ENCODE data around the gene ANKRD16.
"Not testable (repeated sequence)": the region's sequence is repeated elsewhere in the genome, so short reads cannot be mapped to it uniquely, and the experiment has no call there.

ANKRD16 gene

GRCh38 chr10:5828725-5829124 lies 61.0 kb downstream of the ANKRD16 start:
- Histone ChIP-seq H3K4me2 (ENCODE audit: low read depth, low read length, poor library complexity, severe bottlenecking) (no peak overlapping the region), H3K79me2 (ENCODE audit: insufficient read depth, low read length) (no peaks in the 10 kb centered on the region), H4K20me1 (ENCODE audit: low read depth, low read length) (no peaks in the 10 kb centered on the region), H3K9me2 (replicated peaks; ENCODE audit: insufficient read depth, low read length) (no peaks in the 10 kb centered on the region), H3K4me3 (ENCODE audit: insufficient read depth, low read length, poor library complexity, severe bottlenecking) (no peak overlapping the region), H3K36me3 (ENCODE audit: low read length) (no peaks in the 10 kb centered on the region), H3K27ac (ENCODE audit: low read depth, low read length) (no peak overlapping the region), H2AFZ (ENCODE audit: low read depth, low read length, severe bottlenecking) (no peak overlapping the region), H3K9me3 (ENCODE audit: insufficient read depth, low read length) (no peaks in the 10 kb centered on the region), H3K9ac (ENCODE audit: low read length) (no peak overlapping the region), H3K27me3 (ENCODE audit: low read length) (no peaks in the 10 kb centered on the region), H3F3A (ENCODE audit: insufficient read depth) (no peaks in the 10 kb centered on the region)
- TF ChIP-seq CTCF (IDR thresholded peaks at IDR 0.05; ENCODE audit: insufficient read depth, low read length, poor library complexity, severe bottlenecking) (no peak), EZH2phosphoT487 (conservative IDR thresholded peaks at IDR 0.05; ENCODE audit: low read length) (no peak)

- Histone ChIP-seq H3K27ac (ENCODE audit: low read depth, low read length) (no peak overlapping the region), H3K4me2 (ENCODE audit: low read depth, low read length, poor library complexity, severe bottlenecking) (no peak overlapping the region), H3K4me3 (ENCODE audit: insufficient read depth, low read length, poor library complexity, severe bottlenecking) (no peak overlapping the region), H3K9me3 (ENCODE audit: insufficient read depth, low read length) (no peaks in the 10 kb centered on the region), H2AFZ (ENCODE audit: low read depth, low read length, severe bottlenecking) (no peak overlapping the region), H3K9ac (ENCODE audit: low read length) (no peak overlapping the region), H3K27me3 (ENCODE audit: low read length) (no peaks in the 10 kb centered on the region), H3K36me3 (ENCODE audit: low read length) (no peaks in the 10 kb centered on the region), H3K79me2 (ENCODE audit: insufficient read depth, low read length) (no peaks in the 10 kb centered on the region), H3F3A (ENCODE audit: insufficient read depth) (no peaks in the 10 kb centered on the region), H4K20me1 (ENCODE audit: low read depth, low read length) (no peaks in the 10 kb centered on the region), H3K9me2 (replicated peaks; ENCODE audit: insufficient read depth, low read length) (no peaks in the 10 kb centered on the region)
- no peak for TF ChIP-seq EZH2phosphoT487 (conservative IDR thresholded peaks at IDR 0.05; ENCODE audit: low read length)
- TF ChIP-seq CTCF (IDR thresholded peaks at IDR 0.05; ENCODE audit: insufficient read depth, low read length, poor library complexity, severe bottlenecking) = no peak
Measured at GRCh38 chr10:5827841-5828240, 61.9 kb downstream of the ANKRD16 start.

- H3K79me2 ChIP-seq (ENCODE audit: insufficient read depth, low read length) = not testable (repeated sequence)
Measured at GRCh38 chr10:5826511-5826910, 63.2 kb downstream of the ANKRD16 start.

DNA sequence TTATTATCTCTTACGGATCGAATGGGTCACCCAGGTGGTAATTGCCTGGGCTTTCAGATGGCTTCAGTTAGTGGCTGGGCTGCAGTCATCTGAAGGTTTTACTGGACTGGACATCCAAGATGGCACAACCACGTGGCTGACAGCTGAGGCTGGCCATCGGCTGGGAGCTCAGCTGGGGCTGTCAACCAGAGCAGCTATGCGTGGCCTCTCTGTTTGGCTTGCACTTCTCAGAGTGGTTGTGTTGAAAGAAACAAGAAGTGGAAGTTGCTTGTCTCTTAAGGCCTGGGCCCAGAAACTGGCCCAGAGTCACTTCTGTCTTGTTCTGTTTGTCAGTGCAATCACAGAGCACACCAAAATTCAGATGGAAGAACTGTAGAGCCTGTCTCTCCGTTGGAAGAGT lies 70.8 kb downstream of the ANKRD16 start:
- Histone ChIP-seq H3F3A (ENCODE audit: insufficient read depth) (peaks cover 16% of the 10 kb centered on the region), H3K27me3 (ENCODE audit: low read length) (no peaks in the 10 kb centered on the region), H3K9me3 (ENCODE audit: insufficient read depth, low read length) (no peaks in the 10 kb centered on the region), H4K20me1 (ENCODE audit: low read depth, low read length) (no peaks in the 10 kb centered on the region), H3K27ac (ENCODE audit: low read depth, low read length) (no peak overlapping the region), H3K79me2 (ENCODE audit: insufficient read depth, low read length) (peaks cover 13% of the 10 kb centered on the region; the same call in 1 of the 2 replicates), H3K36me3 (ENCODE audit: low read length) (no peaks in the 10 kb centered on the region), H3K9ac (ENCODE audit: low read length) (no peak overlapping the region), H2AFZ (ENCODE audit: low read depth, low read length, severe bottlenecking) (no peak overlapping the region), H3K4me2 (ENCODE audit: low read depth, low read length, poor library complexity, severe bottlenecking) (no peak overlapping the region), H3K9me2 (replicated peaks; ENCODE audit: insufficient read depth, low read length) (no peaks in the 10 kb centered on the region), H3K4me3 (ENCODE audit: insufficient read depth, low read length, poor library complexity, severe bottlenecking) (no peak overlapping the region)
- no peak for TF ChIP-seq CTCF (IDR thresholded peaks at IDR 0.05; ENCODE audit: insufficient read depth, low read length, poor library complexity, severe bottlenecking)
- no peak for TF ChIP-seq EZH2phosphoT487 (conservative IDR thresholded peaks at IDR 0.05; ENCODE audit: low read length)

More at GRCh38 chr10:5826511-5826910, 63.2 kb downstream of the ANKRD16 start:
- H3F3A ChIP-seq (ENCODE audit: insufficient read depth); H4K20me1 ChIP-seq (ENCODE audit: low read depth, low read length); H3K36me3 ChIP-seq (ENCODE audit: low read length); H3K9me2 ChIP-seq (replicated peaks; ENCODE audit: insufficient read depth, low read length); H3K27me3 ChIP-seq (ENCODE audit: low read length); H3K27ac ChIP-seq (ENCODE audit: low read depth, low read length); H3K4me3 ChIP-seq (ENCODE audit: insufficient read depth, low read length, poor library complexity, severe bottlenecking); H3K4me2 ChIP-seq (ENCODE audit: low read depth, low read length, poor library complexity, severe bottlenecking); H3K9me3 ChIP-seq (ENCODE audit: insufficient read depth, low read length); H2AFZ ChIP-seq (ENCODE audit: low read depth, low read length, severe bottlenecking); H3K9ac ChIP-seq (ENCODE audit: low read length): not testable (repeated sequence)
